ENCODE results near the gene CMTM1.
"Not testable (repeated sequence)": the region's sequence is repeated elsewhere in the genome, so short reads cannot be mapped to it uniquely, and the experiment has no call there.

CMTM1 gene

DNA sequence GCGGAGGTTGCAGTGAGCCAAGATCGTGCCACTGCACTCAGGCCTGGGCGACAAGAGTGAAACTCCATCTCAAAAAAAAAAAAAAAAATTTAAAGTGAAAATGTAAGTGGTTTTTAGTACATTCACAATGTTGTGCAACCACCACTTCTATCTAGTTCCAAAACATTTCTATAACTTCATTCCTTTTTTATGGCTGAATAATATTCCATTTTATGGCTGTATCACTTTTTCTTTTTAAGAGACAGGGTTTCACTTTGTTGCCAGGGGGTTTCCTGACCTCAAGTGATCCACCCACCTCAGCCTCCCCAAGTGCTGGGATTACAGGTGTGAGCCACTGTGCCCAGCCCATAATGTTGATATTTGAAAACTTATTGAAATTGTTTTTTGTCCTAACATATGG is 26.6 kb downstream of the CMTM1 start:
- ChIA-PET CTCF (no interaction called here), POLR2A (ENCODE audit: low non-redundant PET) (no interaction called here)
- TF ChIP-seq, protein P1, sequence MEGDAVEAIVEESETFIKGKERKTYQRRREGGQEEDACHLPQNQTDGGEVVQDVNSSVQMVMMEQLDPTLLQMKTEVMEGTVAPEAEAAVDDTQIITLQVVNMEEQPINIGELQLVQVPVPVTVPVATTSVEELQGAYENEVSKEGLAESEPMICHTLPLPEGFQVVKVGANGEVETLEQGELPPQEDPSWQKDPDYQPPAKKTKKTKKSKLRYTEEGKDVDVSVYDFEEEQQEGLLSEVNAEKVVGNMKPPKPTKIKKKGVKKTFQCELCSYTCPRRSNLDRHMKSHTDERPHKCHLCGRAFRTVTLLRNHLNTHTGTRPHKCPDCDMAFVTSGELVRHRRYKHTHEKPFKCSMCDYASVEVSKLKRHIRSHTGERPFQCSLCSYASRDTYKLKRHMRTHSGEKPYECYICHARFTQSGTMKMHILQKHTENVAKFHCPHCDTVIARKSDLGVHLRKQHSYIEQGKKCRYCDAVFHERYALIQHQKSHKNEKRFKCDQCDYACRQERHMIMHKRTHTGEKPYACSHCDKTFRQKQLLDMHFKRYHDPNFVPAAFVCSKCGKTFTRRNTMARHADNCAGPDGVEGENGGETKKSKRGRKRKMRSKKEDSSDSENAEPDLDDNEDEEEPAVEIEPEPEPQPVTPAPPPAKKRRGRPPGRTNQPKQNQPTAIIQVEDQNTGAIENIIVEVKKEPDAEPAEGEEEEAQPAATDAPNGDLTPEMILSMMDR (conservative IDR thresholded peaks at IDR 0.05; ENCODE audit: low read depth): no peak
- no peak for DNase-seq (ENCODE audit: low spot score)
- no peak overlapping the region for H3K27ac ChIP-seq

- CTCF ChIA-PET: interaction anchor here (1.2 kb wide), 1 partner anchor 14 kb away, joined by 5 read pairs; no protein-coding TSS in a partner anchor
- DNase-seq (ENCODE audit: low spot score): no peak
- TF ChIP-seq, protein P1 (conservative IDR thresholded peaks at IDR 0.05; ENCODE audit: low read depth): no peak
- POLR2A ChIA-PET (ENCODE audit: low non-redundant PET): no interaction called here
- no peak overlapping the region for H3K27ac ChIP-seq
Measured at GRCh38 chr16:66594739-66595138, 28.5 kb downstream of the CMTM1 start.

GRCh38 chr16:66596559-66596958 is 30.3 kb downstream of the CMTM1 start:
- not testable (repeated sequence) for DNase-seq (ENCODE audit: low spot score); H3K27ac ChIP-seq
- POLR2A ChIA-PET (ENCODE audit: low non-redundant PET): interaction anchor here (0.6 kb wide), 1 partner anchor 163 kb away, joined by 4 read pairs; no protein-coding TSS in a partner anchor
- CTCF ChIA-PET: interaction anchor here (0.6 kb wide), 2 partner anchors 37 to 53 kb away, joined by 3 read pairs; no protein-coding TSS in a partner anchor

DNA sequence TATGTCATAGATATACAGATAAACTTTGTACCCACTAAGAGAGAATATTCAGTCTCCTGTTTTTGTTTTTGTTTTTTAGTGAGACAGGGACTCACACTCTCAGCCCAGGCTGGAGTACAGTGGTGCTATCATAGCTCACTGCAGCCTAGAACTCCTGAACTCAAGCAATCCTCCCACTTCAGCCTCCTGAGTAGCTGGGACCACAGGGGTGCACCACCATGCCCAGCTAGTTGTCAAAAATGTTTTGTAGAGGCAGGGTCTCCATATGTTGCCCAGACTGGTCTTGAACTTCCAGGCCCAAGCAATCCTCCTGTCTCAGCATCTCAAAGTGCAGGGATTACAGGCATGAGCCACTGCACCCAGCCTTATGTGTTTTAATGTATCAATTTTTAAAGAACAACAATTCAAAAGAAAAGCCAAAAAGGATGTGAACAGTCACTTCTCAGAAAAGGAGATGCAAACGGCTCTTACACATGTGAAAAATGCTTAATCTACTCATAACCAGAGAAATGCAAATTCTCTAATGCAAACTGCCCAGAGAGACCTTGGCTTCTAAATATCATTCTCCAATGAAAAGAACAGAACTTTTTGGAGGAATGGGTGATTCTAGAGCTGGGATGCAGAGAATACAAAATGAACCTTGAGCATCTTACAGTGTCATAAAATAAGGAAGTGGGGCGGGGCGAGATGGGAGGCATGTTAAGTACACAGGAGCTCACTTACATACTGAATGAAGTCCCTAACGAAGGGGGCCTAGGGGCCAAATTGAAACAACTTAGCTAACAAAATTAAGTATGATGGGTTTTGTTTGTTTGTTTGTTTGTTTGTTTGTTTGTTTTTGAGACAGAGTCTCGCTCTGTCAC is 31.0 kb downstream of the CMTM1 start:
- CTCF ChIA-PET: interaction anchor here (1.2 kb wide), 1 partner anchor 8 kb away, joined by 3 read pairs; no protein-coding TSS in a partner anchor
- DNase-seq (ENCODE audit: low spot score): no peak
- POLR2A ChIA-PET (ENCODE audit: low non-redundant PET): no interaction called here
- TF ChIP-seq, protein P1 (conservative IDR thresholded peaks at IDR 0.05; ENCODE audit: low read depth): no peak
- no peak overlapping the region for H3K27ac ChIP-seq

DNA sequence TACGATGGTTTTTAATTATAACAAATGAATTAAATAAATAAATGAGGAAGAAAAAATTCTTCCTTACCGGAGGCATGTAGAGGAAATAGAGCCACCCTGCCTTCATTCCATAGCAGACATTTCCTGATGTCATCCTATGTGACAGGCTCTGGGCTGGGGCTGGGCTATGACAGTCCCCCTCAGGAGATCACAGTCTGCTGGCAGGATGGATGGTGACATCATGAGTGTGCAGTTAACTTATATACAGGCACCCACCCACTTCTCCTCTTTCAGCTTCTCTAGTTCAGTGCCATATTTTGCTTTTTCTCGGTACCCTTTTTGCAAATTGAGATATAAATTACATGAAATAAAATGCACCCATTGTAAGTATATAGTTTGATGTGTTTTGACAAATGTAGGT is 31.9 kb downstream of the CMTM1 start:
- DNase-seq (ENCODE audit: low spot score): no peak
- ChIA-PET POLR2A (ENCODE audit: low non-redundant PET) (no interaction called here), CTCF (interaction anchor here (1.2 kb wide), 1 partner anchor 9 kb away, joined by 3 read pairs; no protein-coding TSS in a partner anchor)
- TF ChIP-seq, protein P1 (conservative IDR thresholded peaks at IDR 0.05; ENCODE audit: low read depth): no peak
- no peak overlapping the region for H3K27ac ChIP-seq

- TF ChIP-seq, protein P1 (conservative IDR thresholded peaks at IDR 0.05; ENCODE audit: low read depth): no peak
- ChIA-PET POLR2A (ENCODE audit: low non-redundant PET) (no interaction called here), CTCF (interaction anchor here (0.7 kb wide), 1 partner anchor 9 kb away, joined by 8 read pairs; no protein-coding TSS in a partner anchor)
- no peak for DNase-seq (ENCODE audit: low spot score)
- H3K27ac ChIP-seq: no peak overlapping the region
Measured at GRCh38 chr16:66599726-66600125, 33.5 kb downstream of the CMTM1 start.

DNA sequence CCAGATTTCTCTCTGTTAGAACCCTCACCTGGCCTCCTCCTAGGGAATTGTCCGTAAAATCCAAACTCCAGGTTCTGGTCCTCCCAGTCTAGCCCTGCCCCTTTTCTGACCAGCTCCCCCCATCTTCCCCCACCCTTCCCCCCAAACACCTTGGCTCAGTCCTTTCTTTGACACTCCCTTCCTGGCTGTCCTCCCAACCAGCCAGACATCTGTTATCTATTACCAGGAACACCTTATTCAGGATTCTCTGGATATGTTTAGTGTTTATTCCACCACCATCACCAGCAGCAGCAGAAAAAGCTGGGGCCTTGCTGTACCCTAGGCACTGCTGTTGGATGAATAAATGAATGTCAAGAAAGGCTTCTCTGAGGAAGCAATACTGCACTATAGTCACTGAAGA is 34.2 kb downstream of the CMTM1 start:
- CTCF ChIA-PET: interaction anchor here (0.6 to 0.7 kb wide), 2 partner anchors 61 to 189 kb away, joined by 3 to 4 read pairs; no protein-coding TSS in a partner anchor

More for the DNA sequence above, 34.2 kb downstream of the CMTM1 start:
- POLR2A ChIA-PET (ENCODE audit: low non-redundant PET): no interaction called here
- TF ChIP-seq, protein P1 (conservative IDR thresholded peaks at IDR 0.05; ENCODE audit: low read depth): no peak
- no peak overlapping the region for H3K27ac ChIP-seq
- DNase-seq (ENCODE audit: low spot score): no peak

Measured in RWPE1 (cell line).